Mucosa of descending colon (tissue), 3 donors: ENCODE results near the gene RSPH9. TPM values are rescaled to one million over a fixed set of nuclear protein-coding genes. Genes with fewer than 3 reads are reported as not detected.
A peak's percentile ranks its signal among the peaks of the same experiment; 100 is the strongest.

ENCODE experiments used
- ATAC-seq: fragments of 200-7000 bp; cut with Tn5 transposase; one replicate; pipeline ENCODE4 v1.9.1; 2020; ENCODE audit warnings: mild to moderate bottlenecking, moderate library complexity
- DNase-seq, 3 donors: peaks; one replicate each; pipeline ENCODE4 v3.0.0-alpha.2; 2020
- H3K36me3 ChIP-seq: fragments of 200-600 bp; one replicate; pipeline ENCODE4 v1.8.0; 2021; ENCODE audit warnings: low read depth, mild to moderate bottlenecking
- H3K4me1 ChIP-seq: fragments of 200-600 bp; one replicate; pipeline ENCODE4 v1.8.0; 2021; ENCODE audit warnings: low read depth, mild to moderate bottlenecking
- H3K4me3 ChIP-seq: fragments of 200-600 bp; one replicate; pipeline ENCODE4 v1.8.0; 2021; ENCODE audit warnings: mild to moderate bottlenecking
- H3K9me3 ChIP-seq: fragments of 200-600 bp; one replicate; pipeline ENCODE4 v1.8.0; 2021; ENCODE audit warnings: mild to moderate bottlenecking
- CTCF ChIP-seq: fragments of 200-600 bp; IDR thresholded peaks from one replicate; pipeline ENCODE4 v1.8.0; 2022; ENCODE audit warnings: antibody characterized with exemption, mild to moderate bottlenecking
- intact Hi-C, 2 donors: fragments of 100-400 bp; cut with DNase I in 1 of 2; cut with micrococcal nuclease in 1 of 2; formaldehyde crosslinking; loops; one replicate each; pipeline versions ENCODE4 v1.11.0 to v1.11.1; 2022; cut with DNase I, micrococcal nuclease
- total RNA-seq, 3 donors: library from RNA; stranded (reverse); fragmentation: NEBNext Ultra II Directional in 2 of 3; extraction: Animal tissue kit (Norgen Biotek cat#: 25700) in 2 of 3; gene quantifications; one replicate each; pipeline versions ENCODE4 v1.2.1 to v1.2.4, GENCODE V29; 2021 to 2023
- donor health status: DM: no; HTN: no; CAD: no; lungs with moderate emphysema.
- donor health status: DM: no; HTN: no; CAD: no.
- donor health status: DM: no; HTN: yes; CAD: no.

The RSPH9 gene
- total RNA-seq, 3 donors from 2014 or later: 0.12 TPM; not detected in 2

GRCh38 chr6:43674921-43675320, 30.1 kb downstream of the RSPH9 start:
- intact Hi-C loops: loop anchor here in 1 of 2 donors (5.0 to 10.0 kb wide), 2 partner anchors 80 to 402 kb away; no protein-coding TSS in a partner anchor
- Histone ChIP-seq H3K36me3 (no peaks in the 10 kb centered on the region), H3K4me1 (peaks cover 32% of the 10 kb centered on the region), H3K4me3 (no peak overlapping the region), H3K9me3 (no peaks in the 10 kb centered on the region)
- no peak for ATAC-seq
- DNase-seq: no peak
- no peak for TF ChIP-seq CTCF

- intact Hi-C loops: loop anchor here in 1 of 2 donors (10.0 kb wide), 1 partner anchor 78 kb away; no protein-coding TSS in a partner anchor
- no peaks in the 10 kb centered on the region for H3K36me3 ChIP-seq
- peaks cover 40% of the 10 kb centered on the region for H3K4me1 ChIP-seq
- no peaks in the 10 kb centered on the region for H3K9me3 ChIP-seq
- DNase-seq (no peak), ATAC-seq (no peak)
- H3K4me3 ChIP-seq: no peak overlapping the region
- no peak for TF ChIP-seq CTCF
Observed at GRCh38 chr6:43676962-43677606, 32.2 kb downstream of the RSPH9 start.

GRCh38 chr6:43677759-43678158, 32.9 kb downstream of the RSPH9 start:
- intact Hi-C loops: loop anchor here in 1 of 2 donors (10.0 kb wide), 1 partner anchor 77 kb away; no protein-coding TSS in a partner anchor
- TF ChIP-seq CTCF: no peak
- ATAC-seq: peak; percentile 80

GRCh38 chr6:43678341-43678740, 33.5 kb downstream of the RSPH9 start:
- Histone ChIP-seq H3K9me3 (no peaks in the 10 kb centered on the region), H3K36me3 (no peaks in the 10 kb centered on the region), H3K4me3 (no peak overlapping the region), H3K4me1 (peaks cover 43% of the 10 kb centered on the region)
- intact Hi-C loops: loop anchor here in 1 of 2 donors (10.0 kb wide), 1 partner anchor 76 kb away; no protein-coding TSS in a partner anchor
- DNase-seq: no peak
- ATAC-seq: no peak
- TF ChIP-seq CTCF: no peak

More at GRCh38 chr6:43677759-43678158, 32.9 kb downstream of the RSPH9 start:
- Histone ChIP-seq H3K4me1 (peaks cover 42% of the 10 kb centered on the region), H3K36me3 (no peaks in the 10 kb centered on the region), H3K4me3 (no peak overlapping the region), H3K9me3 (no peaks in the 10 kb centered on the region)
- no peak for DNase-seq

- no peaks in the 10 kb centered on the region for H3K36me3 ChIP-seq
- intact Hi-C loops: loop anchor here in 1 of 2 donors (10.0 kb wide), 1 partner anchor 76 kb away; no protein-coding TSS in a partner anchor
Observed at GRCh38 chr6:43679057-43679456, 34.2 kb downstream of the RSPH9 start.

More at GRCh38 chr6:43679057-43679456, 34.2 kb downstream of the RSPH9 start:
- Histone ChIP-seq H3K9me3 (no peaks in the 10 kb centered on the region), H3K4me1 (peaks cover 47% of the 10 kb centered on the region), H3K4me3 (no peak overlapping the region)
- DNase-seq: no peak
- no peak for ATAC-seq
- TF ChIP-seq CTCF: no peak
